ENCODE results near the gene PRR13. TPM values are rescaled to one million over a fixed set of nuclear protein-coding genes. Genes with fewer than 3 reads are reported as not detected.
A peak's percentile ranks its signal among the peaks of the same experiment; 100 is the strongest.

Gene PRR13
- total and polyA plus RNA-seq, 2 of the 13 experiments (the other 11 are each of a cell fraction or from before 2014, with no cell fraction given) = 65.0 to 102 TPM

DNA sequence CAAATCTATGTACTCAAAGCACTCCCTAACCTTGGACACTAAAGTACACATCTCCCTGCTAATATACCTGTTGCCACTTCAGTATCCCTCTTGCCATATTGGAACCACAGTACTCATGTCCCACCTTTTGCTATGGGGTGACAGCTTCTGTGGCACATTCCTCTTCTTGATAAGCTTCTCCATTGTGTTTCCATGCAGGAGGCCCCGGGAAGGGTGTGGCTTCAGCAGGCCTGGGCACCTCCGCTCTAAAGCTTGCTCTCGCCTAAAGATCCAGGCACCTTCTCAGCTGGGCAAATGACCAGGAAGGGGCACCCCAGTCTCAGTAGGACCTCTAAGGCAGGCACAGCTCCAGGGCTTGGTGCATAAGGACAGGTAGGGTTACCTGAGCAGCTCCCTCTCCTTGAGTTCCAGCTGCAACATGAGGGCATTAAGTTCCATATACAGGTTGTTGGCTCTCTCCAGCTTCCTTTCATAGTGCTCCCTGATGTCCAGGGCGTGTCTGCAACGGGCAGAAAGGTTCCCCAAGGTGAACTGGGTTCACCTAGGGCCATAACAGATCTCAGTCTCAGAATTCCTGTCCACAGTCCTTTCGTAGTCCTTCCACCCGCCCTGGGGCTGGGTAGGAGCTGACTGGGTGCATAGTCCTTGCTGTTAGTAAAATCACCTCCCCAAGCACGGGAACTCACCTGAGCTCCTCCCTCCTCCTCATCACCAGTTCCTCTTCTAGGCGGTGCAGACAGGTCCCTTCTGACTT lies 41.9 kb downstream of the PRR13 start:
- in situ Hi-C loops (cut with HindIII; ENCODE audit: extremely low pct_ligation_motif_present, low pct_unique_long_range_greater_than_20kb) (no loop called here), intact Hi-C loops (cut with micrococcal nuclease; ENCODE audit: unreplicated experiment) (no loop called here)
- no TSS peak for BruUV-seq (replicated peaks)
- TF ChIP-seq HNRNPLL (IDR thresholded peaks at IDR 0.05; ENCODE audit: low read depth, low read length, poor library complexity, severe bottlenecking) = no peak
- TF ChIP-seq PAF1 (CRISPR knock-in tag; IDR thresholded peaks at IDR 0.05) = peak; percentile 53; the same call in 1 of the 2 replicates
- TF ChIP-seq GFI1 (CRISPR knock-in tag; IDR thresholded peaks at IDR 0.05; ENCODE audit: borderline replicate concordance) = no peak
- TF ChIP-seq BORCS8-MEF2B (CRISPR knock-in tag; IDR thresholded peaks at IDR 0.05) = no peak
- TF ChIP-seq ZNF547 (CRISPR knock-in tag; IDR thresholded peaks at IDR 0.05) = no peak
- TF ChIP-seq AKAP8 (CRISPR knock-in tag; IDR thresholded peaks at IDR 0.05) = peak; percentile 11; the same call in 1 of the 2 replicates
- no peak for TF ChIP-seq TBL1XR1 (IDR thresholded peaks at IDR 0.05; ENCODE audit: borderline replicate concordance, low read length, partially characterized antibody)
- TF ChIP-seq SPEN (CRISPR knock-in tag; IDR thresholded peaks at IDR 0.05; ENCODE audit: low read depth) = no peak
- peak; percentile 98 for TF ChIP-seq RBM22 (optimal IDR thresholded peaks at IDR 0.05; ENCODE audit: low read length)
- TF ChIP-seq, protein P1, sequence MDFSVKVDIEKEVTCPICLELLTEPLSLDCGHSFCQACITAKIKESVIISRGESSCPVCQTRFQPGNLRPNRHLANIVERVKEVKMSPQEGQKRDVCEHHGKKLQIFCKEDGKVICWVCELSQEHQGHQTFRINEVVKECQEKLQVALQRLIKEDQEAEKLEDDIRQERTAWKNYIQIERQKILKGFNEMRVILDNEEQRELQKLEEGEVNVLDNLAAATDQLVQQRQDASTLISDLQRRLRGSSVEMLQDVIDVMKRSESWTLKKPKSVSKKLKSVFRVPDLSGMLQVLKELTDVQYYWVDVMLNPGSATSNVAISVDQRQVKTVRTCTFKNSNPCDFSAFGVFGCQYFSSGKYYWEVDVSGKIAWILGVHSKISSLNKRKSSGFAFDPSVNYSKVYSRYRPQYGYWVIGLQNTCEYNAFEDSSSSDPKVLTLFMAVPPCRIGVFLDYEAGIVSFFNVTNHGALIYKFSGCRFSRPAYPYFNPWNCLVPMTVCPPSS (IDR thresholded peaks at IDR 0.05) = no peak
- TF ChIP-seq ZNF549 (CRISPR knock-in tag; IDR thresholded peaks at IDR 0.05) = no peak
- TF ChIP-seq ZNF343 (CRISPR knock-in tag; IDR thresholded peaks at IDR 0.05) = no peak
- TF ChIP-seq ZNF724P (CRISPR knock-in tag; IDR thresholded peaks at IDR 0.05; ENCODE audit: borderline replicate concordance) = no peak
- TF ChIP-seq POLR2G (IDR thresholded peaks at IDR 0.05; ENCODE audit: low read depth, low read length) = peak; percentile 68
- no peak for TF ChIP-seq NAIF1 (CRISPR knock-in tag; IDR thresholded peaks at IDR 0.05; ENCODE audit: borderline replicate concordance)
- no peak for TF ChIP-seq MIER2 (CRISPR knock-in tag; IDR thresholded peaks at IDR 0.05)
- no peak for TF ChIP-seq KDM1A (CRISPR knock-in tag; IDR thresholded peaks at IDR 0.05)
- TF ChIP-seq SRSF4 (IDR thresholded peaks at IDR 0.05; ENCODE audit: low read depth, low read length, poor library complexity, severe bottlenecking) = no peak
- TF ChIP-seq ZNF33B (CRISPR knock-in tag; IDR thresholded peaks at IDR 0.05) = no peak
- TF ChIP-seq CEBPB (IDR thresholded peaks at IDR 0.05; ENCODE audit: borderline replicate concordance, low read depth, low read length) = no peak
- TF ChIP-seq, protein P2, sequence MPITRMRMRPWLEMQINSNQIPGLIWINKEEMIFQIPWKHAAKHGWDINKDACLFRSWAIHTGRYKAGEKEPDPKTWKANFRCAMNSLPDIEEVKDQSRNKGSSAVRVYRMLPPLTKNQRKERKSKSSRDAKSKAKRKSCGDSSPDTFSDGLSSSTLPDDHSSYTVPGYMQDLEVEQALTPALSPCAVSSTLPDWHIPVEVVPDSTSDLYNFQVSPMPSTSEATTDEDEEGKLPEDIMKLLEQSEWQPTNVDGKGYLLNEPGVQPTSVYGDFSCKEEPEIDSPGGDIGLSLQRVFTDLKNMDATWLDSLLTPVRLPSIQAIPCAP (CRISPR knock-in tag; IDR thresholded peaks at IDR 0.05; ENCODE audit: low read depth) = no peak
- TF ChIP-seq XBP1 (CRISPR knock-in tag; IDR thresholded peaks at IDR 0.05) = no peak
- TF ChIP-seq POLR2A (IDR thresholded peaks at IDR 0.05; ENCODE audit: insufficient read depth in 1 of 2, low read depth in 2 of 2, low read length in 2 of 2) = peak in 1 of 2 experiments; percentile 65; a peak in 2 of 4 replicates

More for the DNA sequence above, 41.9 kb downstream of the PRR13 start:
- Histone ChIP-seq H3K27me3 (ENCODE audit: control insufficient read depth in 1 of 2, insufficient read depth in 2 of 2, low read length in 2 of 2) (no peaks in the 10 kb centered on the region), H3K9ac (ENCODE audit: insufficient read depth, low read depth, low read length) (no peak overlapping the region), H3K27ac (ENCODE audit: extremely low read length, insufficient read depth, low read length) (no peak overlapping the region), H3K4me1 (ENCODE audit: insufficient read depth, low read length) (no peaks in the 10 kb centered on the region), H3K9me3 (ENCODE audit: low read length) (no peaks in the 10 kb centered on the region), H3K79me2 (ENCODE audit: insufficient read depth, low read length) (no peaks in the 10 kb centered on the region), H3K36me3 (replicated peaks in 1 of 2; ENCODE audit: control insufficient read depth in 1 of 2, insufficient read depth in 2 of 2, low read length in 2 of 2) (peaks cover 11 to 38% of the 10 kb centered on the region in 2 experiments), H4K20me1 (ENCODE audit: insufficient read depth, low read length) (peaks cover 10% of the 10 kb centered on the region), H3K4me2 (ENCODE audit: low read depth, low read length) (no peak overlapping the region), H2AFZ (ENCODE audit: low read length) (no peak overlapping the region), H3K4me3 (replicated peaks in 1 of 3; ENCODE audit: insufficient read depth in 1 of 3, low read depth in 2 of 3, low read length in 3 of 3) (no peak overlapping the region)
- 82% methylated on average over 9 of the region's 9 CpGs for WGBS (ENCODE audit: low lambda C conversion rate)
- ChIA-PET CTCF (ENCODE audit: low intra/inter-chr PET ratio, low total read pairs) (no interaction called here), POLR2A (interaction anchor here (0.6 to 4.2 kb wide), 7 partner anchors 9 to 42 kb away, joined by 3 to 58 read pairs (median 4); partner anchors contain the start of genes MAP3K12, PRR13 and TARBP2)
- FAIRE-seq (no peak), ATAC-seq (peak; percentile 0), DNase-seq (ENCODE audit: low spot score) (no peak)

Data from HepG2 (cell line).